ENCODE measurements around the gene BCAT1. TPM values are rescaled to one million over a fixed set of nuclear protein-coding genes. Genes with fewer than 3 reads are reported as not detected.
"Not testable (repeated sequence)": the region's sequence is repeated elsewhere in the genome, so short reads cannot be mapped to it uniquely, and the experiment has no call there.

The BCAT1 gene
- total RNA-seq, 1 experiment from 2014 or later: 101 TPM

GRCh38 chr12:24928131-24928530 is 20.8 kb downstream of the BCAT1 start:
- no peak for DNase-seq (ENCODE audit: low read depth)

GRCh38 chr12:24926080-24926479 is 22.8 kb downstream of the BCAT1 start:
- DNase-seq (ENCODE audit: low read depth): not testable (repeated sequence)

- no peak for DNase-seq (ENCODE audit: low read depth)
Measured at GRCh38 chr12:24922090-24922489, 26.8 kb downstream of the BCAT1 start.

GRCh38 chr12:24921251-24922038 is 27.5 kb downstream of the BCAT1 start:
- DNase-seq (ENCODE audit: low read depth): no peak

- no peak for DNase-seq (ENCODE audit: low read depth)
Measured at GRCh38 chr12:24920141-24920540, 28.8 kb downstream of the BCAT1 start.

- no peak for DNase-seq (ENCODE audit: low read depth)
Measured at GRCh38 chr12:24919346-24920001, 29.4 kb downstream of the BCAT1 start.

GRCh38 chr12:24918596-24918995 is 30.3 kb downstream of the BCAT1 start:
- no peak for DNase-seq (ENCODE audit: low read depth)

- DNase-seq (ENCODE audit: low read depth): no peak
Measured at GRCh38 chr12:24915501-24915900, 33.4 kb downstream of the BCAT1 start.

- no peak for DNase-seq (ENCODE audit: low read depth)
Measured at GRCh38 chr12:24913953-24914352, 34.9 kb downstream of the BCAT1 start.

- DNase-seq (ENCODE audit: low read depth): no peak
Measured at GRCh38 chr12:24913130-24913529, 35.8 kb downstream of the BCAT1 start.

GRCh38 chr12:24911271-24911791 is 37.6 kb downstream of the BCAT1 start:
- DNase-seq (ENCODE audit: low read depth): peak; percentile 60

- DNase-seq (ENCODE audit: low read depth): not testable (repeated sequence)
Measured at GRCh38 chr12:24910192-24910591, 38.7 kb downstream of the BCAT1 start.

GRCh38 chr12:24909667-24910066 is 39.2 kb downstream of the BCAT1 start:
- peak; percentile 67 for DNase-seq (ENCODE audit: low read depth)

GRCh38 chr12:24907464-24907863 is 41.4 kb downstream of the BCAT1 start:
- DNase-seq (ENCODE audit: low read depth): no peak

GRCh38 chr12:24906141-24906540 is 42.8 kb downstream of the BCAT1 start:
- no peak for DNase-seq (ENCODE audit: low read depth)

GRCh38 chr12:24905431-24905830 is 43.5 kb downstream of the BCAT1 start:
- DNase-seq (ENCODE audit: low read depth): no peak

- DNase-seq (ENCODE audit: low read depth): no peak
Measured at GRCh38 chr12:24904871-24905270, 44.0 kb downstream of the BCAT1 start.

GRCh38 chr12:24903329-24904088 is 45.4 kb downstream of the BCAT1 start:
- DNase-seq (ENCODE audit: low read depth): no peak

- DNase-seq (ENCODE audit: low read depth): peak; percentile 17
Measured at GRCh38 chr12:24902511-24903328, 46.2 kb downstream of the BCAT1 start.

- no peak for DNase-seq (ENCODE audit: low read depth)
Measured at GRCh38 chr12:24901576-24902461, 47.1 kb downstream of the BCAT1 start.

Measured in Daoy (cell line).